Type B pancreatic cell (in vitro differentiated cells): Measurements from ENCODE around the gene CHD9NB. TPM values are rescaled to one million over a fixed set of nuclear protein-coding genes. Genes with fewer than 3 reads are reported as not detected.
A peak's percentile ranks its signal among the peaks of the same experiment; 100 is the strongest.

Experiments used
- DNase-seq: peaks from one replicate; pipeline ENCODE4 v3.0.0; 2021; ENCODE audit warnings: mixed read lengths; ENCODE audit not compliant: unreplicated experiment; ENCODE audit errors: extremely low spot score
- H3K27ac Mint-ChIP-seq: 2 replicates; pipeline ENCODE4 v1.8.0; 2021; ENCODE audit warnings: mild to moderate bottlenecking, mixed read lengths
- H3K27me3 Mint-ChIP-seq: 2 replicates; pipeline ENCODE4 v1.8.0; 2021; ENCODE audit warnings: mixed read lengths
- H3K36me3 Mint-ChIP-seq: 2 replicates; pipeline ENCODE4 v1.8.0; 2021; ENCODE audit warnings: mixed read lengths
- H3K4me1 Mint-ChIP-seq: one replicate; pipeline ENCODE4 v1.8.0; 2021; ENCODE audit warnings: mixed read lengths; ENCODE audit not compliant: unreplicated experiment
- H3K4me3 Mint-ChIP-seq: 2 replicates; pipeline ENCODE4 v1.8.0; 2021; ENCODE audit warnings: mild to moderate bottlenecking, mixed read lengths
- H3K9me3 Mint-ChIP-seq: 2 replicates; pipeline ENCODE4 v1.8.0; 2021; ENCODE audit warnings: mixed read lengths
- total RNA-seq: library from RNA; stranded (reverse); gene quantifications from 2 replicates; pipeline ENCODE4 v1.2.1, GENCODE V29; 2021; ENCODE audit warnings: low replicate concordance
- TF ChIP-seq, protein P1 (sequence below): fragments of 200-600 bp; sonication (generic); conservative IDR thresholded peaks from 2 replicates; pipeline ENCODE4 v1.5.0; 2021; ENCODE audit warnings: antibody characterized with exemption, mild to moderate bottlenecking

The CHD9NB gene
- total RNA-seq, 1 donor from 2014 or later: 4.4 TPM

DNA sequence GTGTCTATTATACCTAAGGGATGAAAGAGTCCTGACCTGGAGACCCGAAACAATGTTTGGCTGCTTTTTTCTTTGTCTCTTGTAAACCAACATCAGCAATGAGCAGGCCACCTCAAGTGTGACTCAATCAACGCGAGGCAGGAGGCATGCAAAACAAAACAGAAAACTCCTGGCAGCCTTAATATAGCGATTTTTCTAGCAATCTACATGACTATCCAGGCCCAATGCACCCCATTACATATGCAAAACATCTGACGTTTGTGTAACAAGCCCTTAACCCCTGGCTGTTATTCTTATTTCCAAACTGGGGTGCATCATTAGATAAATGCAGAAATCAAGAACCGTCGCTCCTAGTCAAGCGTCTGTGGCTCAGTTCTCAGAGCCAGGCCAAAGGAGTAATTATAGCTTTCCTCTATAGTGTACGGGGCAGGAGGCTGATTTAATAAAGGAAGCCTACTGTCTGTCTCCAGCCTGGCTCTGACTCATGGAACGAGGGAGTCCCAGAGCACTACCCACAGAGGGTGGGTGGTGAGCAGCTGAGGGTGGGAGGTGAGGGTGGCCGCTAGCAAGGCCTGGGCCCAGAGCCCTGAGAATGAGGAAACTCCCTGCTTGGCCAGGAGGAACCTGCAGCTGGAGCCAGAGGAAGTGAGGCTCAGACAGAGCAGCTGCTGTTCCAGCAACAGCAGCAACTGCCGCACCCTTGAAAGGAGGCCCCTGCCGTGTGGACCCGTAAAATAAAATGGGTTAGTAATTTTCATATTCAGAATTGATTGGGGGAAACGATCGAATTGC lies 46.0 kb upstream of the CHD9NB start:
- Mint-ChIP-seq H3K9me3 (no peaks in the 10 kb centered on the region), H3K27me3 (no peaks in the 10 kb centered on the region), H3K36me3 (peaks cover 4% of the 10 kb centered on the region), H3K4me3 (peak overlapping the region; percentile 85), H3K27ac (peak overlapping the region; percentile 98), H3K4me1 (peaks cover 23% of the 10 kb centered on the region)
- TF ChIP-seq, protein P1, sequence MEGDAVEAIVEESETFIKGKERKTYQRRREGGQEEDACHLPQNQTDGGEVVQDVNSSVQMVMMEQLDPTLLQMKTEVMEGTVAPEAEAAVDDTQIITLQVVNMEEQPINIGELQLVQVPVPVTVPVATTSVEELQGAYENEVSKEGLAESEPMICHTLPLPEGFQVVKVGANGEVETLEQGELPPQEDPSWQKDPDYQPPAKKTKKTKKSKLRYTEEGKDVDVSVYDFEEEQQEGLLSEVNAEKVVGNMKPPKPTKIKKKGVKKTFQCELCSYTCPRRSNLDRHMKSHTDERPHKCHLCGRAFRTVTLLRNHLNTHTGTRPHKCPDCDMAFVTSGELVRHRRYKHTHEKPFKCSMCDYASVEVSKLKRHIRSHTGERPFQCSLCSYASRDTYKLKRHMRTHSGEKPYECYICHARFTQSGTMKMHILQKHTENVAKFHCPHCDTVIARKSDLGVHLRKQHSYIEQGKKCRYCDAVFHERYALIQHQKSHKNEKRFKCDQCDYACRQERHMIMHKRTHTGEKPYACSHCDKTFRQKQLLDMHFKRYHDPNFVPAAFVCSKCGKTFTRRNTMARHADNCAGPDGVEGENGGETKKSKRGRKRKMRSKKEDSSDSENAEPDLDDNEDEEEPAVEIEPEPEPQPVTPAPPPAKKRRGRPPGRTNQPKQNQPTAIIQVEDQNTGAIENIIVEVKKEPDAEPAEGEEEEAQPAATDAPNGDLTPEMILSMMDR: no peak
- DNase-seq: no peak

DNA sequence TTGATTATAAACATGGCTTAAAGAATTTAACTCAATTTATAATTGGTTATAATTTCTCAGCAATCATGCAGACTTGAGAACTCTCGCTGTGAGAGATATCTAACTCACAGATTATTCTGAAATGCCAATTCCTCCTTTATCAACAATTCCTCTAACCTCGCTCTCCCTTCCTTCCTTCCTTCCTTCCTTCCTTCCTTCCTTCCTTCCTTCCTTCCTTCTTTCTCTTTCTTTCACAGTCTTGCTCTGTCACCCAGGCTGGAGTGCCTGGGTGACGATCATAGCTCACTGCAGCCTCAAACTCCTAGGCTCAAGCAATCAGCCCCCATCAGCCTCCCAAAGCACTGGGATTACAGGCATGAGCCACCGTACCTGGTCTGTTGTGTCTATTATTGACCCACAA lies 44.5 kb upstream of the CHD9NB start:
- no peak for DNase-seq
- no peak overlapping the region for H3K4me3 Mint-ChIP-seq

DNA sequence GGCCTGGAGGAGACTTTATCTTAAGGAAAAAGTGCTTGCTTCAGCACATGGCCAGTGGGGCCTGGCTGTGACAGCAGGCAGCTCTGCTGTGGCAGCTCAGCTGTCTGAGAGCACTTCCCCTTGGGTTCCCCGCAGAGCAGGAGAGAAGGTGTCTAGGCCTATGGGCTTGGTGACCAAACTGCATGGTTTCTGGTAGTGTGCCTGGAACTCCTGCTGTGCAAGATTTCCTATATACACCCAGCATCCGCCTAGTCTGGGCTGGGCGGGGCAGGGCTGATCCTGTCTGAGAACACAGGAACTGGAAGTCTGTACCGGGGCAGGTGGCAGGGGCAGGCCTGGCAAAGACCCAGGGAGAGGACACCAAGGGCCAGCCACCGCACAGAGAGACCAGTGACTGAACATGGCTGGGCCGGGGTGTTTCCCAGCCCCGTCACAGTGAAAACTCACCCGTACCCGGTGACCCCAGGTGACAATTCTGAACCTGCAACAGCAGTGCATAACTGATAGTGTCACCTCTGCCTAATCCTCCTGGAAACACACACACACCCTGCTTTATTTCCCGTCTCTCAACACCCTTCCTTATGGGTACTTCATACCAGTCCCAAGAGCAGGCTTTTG lies 41.4 kb upstream of the CHD9NB start:
- Mint-ChIP-seq H3K4me3 (no peak overlapping the region), H3K27ac (peak overlapping the region; percentile 78), H3K27me3 (no peaks in the 10 kb centered on the region), H3K36me3 (peaks cover 4% of the 10 kb centered on the region), H3K4me1 (peaks cover 36% of the 10 kb centered on the region), H3K9me3 (no peaks in the 10 kb centered on the region)
- DNase-seq: no peak
- TF ChIP-seq, protein P1: no peak

More for the DNA sequence above, 44.5 kb upstream of the CHD9NB start:
- Mint-ChIP-seq H3K9me3 (no peaks in the 10 kb centered on the region), H3K27ac (no peak overlapping the region), H3K4me1 (peaks cover 26% of the 10 kb centered on the region), H3K36me3 (peaks cover 4% of the 10 kb centered on the region), H3K27me3 (no peaks in the 10 kb centered on the region)
- TF ChIP-seq, protein P1: no peak

DNA sequence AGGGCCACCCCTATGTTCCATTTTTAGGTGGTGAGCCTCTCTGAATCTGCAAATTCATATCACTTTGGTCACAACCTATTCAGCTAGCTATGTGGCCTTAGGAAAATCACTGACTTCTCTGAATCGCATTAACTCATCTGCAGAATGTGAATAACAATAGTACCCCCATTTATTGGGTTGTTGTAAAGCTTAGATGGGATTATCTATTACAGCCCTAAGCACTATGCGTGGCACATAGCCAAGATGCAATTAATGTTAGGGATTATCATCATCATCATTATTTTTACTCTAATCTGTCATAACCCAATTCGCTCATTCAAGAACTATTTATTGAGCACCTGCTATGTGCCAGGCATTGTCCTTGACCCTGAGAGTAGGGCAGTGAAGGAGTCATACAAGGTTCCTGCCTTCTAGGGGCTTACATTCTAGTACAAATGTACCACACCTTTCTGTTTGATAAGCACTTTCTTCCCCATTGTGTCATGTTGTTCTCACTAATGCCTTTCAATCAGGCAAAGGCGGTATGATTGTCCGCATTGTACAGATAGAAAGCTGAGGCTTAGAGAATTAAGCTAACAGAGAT lies 40.6 kb upstream of the CHD9NB start:
- Mint-ChIP-seq H3K9me3 (no peaks in the 10 kb centered on the region), H3K36me3 (peaks cover 4% of the 10 kb centered on the region), H3K4me1 (peaks cover 27% of the 10 kb centered on the region), H3K27me3 (no peaks in the 10 kb centered on the region), H3K27ac (no peak overlapping the region), H3K4me3 (no peak overlapping the region)
- TF ChIP-seq, protein P1: no peak
- no peak for DNase-seq

DNA sequence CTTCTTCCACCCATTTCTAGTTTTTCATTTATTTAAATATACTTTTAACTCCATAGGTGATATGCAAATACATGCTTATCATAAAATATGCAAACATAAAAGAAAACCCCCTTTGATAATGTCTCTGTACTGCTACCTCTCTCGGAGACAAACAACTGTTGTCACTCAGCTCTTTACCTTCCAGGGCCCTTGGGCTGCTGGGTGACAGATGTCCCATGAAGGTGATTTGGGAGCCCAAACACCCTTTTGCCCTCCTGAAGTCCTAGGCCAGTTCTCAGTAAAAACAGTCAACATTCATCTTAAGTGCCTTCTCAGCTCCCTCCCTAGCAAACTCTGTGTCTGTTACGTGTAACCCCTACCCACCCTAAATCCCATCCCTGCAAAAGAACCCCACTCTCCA lies 39.6 kb upstream of the CHD9NB start:
- Mint-ChIP-seq H3K9me3 (no peaks in the 10 kb centered on the region), H3K4me1 (peaks cover 27% of the 10 kb centered on the region), H3K36me3 (peaks cover 2% of the 10 kb centered on the region), H3K4me3 (no peak overlapping the region), H3K27me3 (no peaks in the 10 kb centered on the region), H3K27ac (no peak overlapping the region)
- DNase-seq: no peak
- TF ChIP-seq, protein P1: no peak
